ENCODE measurements around the gene LIPC.

Gene LIPC

DNA sequence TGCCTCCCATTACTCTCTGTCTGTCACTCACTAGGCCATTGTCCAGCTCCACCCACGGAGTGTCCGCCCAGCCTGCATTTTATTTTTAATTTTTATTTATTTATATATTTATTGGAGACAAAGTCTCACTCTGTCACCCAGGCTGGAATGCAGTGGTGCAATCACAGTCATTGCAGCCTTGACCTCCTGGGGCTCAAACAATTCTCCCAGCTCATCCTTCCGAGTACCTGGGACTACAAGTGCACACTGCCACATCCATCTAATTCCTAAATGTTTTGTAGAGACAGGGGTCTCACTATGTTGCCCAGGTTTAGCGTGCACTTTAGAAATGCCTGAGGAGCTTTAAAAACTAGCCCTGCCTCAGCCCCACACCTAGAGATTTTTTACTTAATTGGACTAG, 141.5 kb downstream of the LIPC start:
- H3K9me2 ChIP-seq (replicated peaks; ENCODE audit: insufficient read depth, low read length), result no peaks in the 10 kb centered on the region

DNA sequence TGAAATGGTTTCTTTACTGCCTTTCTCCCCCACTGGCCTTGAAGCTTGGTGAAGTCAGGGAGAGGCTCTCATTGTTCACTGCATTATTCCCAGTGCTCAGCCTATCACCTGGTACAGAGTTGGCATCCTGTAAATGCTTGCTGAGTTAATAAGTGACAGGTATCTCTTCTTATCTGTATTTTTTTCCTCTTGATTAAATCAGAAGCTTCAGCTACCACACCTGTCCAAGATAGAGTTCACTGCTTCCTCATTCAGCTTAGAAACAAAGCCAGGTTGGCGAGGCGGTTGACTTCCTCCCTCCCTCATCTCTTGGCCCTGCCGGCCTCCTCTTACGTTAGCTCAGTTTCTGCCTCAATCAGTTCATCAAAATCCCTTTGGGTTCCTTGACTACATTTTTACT, 142.8 kb downstream of the LIPC start:
- no peak for TF ChIP-seq EZH2phosphoT487 (conservative IDR thresholded peaks at IDR 0.05; ENCODE audit: low read length)
- TF ChIP-seq, protein P1, sequence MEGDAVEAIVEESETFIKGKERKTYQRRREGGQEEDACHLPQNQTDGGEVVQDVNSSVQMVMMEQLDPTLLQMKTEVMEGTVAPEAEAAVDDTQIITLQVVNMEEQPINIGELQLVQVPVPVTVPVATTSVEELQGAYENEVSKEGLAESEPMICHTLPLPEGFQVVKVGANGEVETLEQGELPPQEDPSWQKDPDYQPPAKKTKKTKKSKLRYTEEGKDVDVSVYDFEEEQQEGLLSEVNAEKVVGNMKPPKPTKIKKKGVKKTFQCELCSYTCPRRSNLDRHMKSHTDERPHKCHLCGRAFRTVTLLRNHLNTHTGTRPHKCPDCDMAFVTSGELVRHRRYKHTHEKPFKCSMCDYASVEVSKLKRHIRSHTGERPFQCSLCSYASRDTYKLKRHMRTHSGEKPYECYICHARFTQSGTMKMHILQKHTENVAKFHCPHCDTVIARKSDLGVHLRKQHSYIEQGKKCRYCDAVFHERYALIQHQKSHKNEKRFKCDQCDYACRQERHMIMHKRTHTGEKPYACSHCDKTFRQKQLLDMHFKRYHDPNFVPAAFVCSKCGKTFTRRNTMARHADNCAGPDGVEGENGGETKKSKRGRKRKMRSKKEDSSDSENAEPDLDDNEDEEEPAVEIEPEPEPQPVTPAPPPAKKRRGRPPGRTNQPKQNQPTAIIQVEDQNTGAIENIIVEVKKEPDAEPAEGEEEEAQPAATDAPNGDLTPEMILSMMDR (IDR thresholded peaks at IDR 0.05; ENCODE audit: insufficient read depth, low read length, poor library complexity, severe bottlenecking), result no peak

More for the DNA sequence above, 141.5 kb downstream of the LIPC start:
- H3K9ac ChIP-seq (ENCODE audit: low read length), result no peak overlapping the region
- H3K4me2 ChIP-seq (ENCODE audit: low read depth, low read length, poor library complexity, severe bottlenecking), result no peak overlapping the region
- H3K4me3 ChIP-seq (ENCODE audit: insufficient read depth, low read length, poor library complexity, severe bottlenecking), result no peak overlapping the region
- no peaks in the 10 kb centered on the region for H3K36me3 ChIP-seq (ENCODE audit: low read length)
- no peaks in the 10 kb centered on the region for H3K79me2 ChIP-seq (ENCODE audit: insufficient read depth, low read length)
- H3K9me3 ChIP-seq (ENCODE audit: insufficient read depth, low read length), result no peaks in the 10 kb centered on the region
- H2AFZ ChIP-seq (ENCODE audit: low read depth, low read length, severe bottlenecking), result no peak overlapping the region
- H3F3A ChIP-seq (ENCODE audit: insufficient read depth), result no peaks in the 10 kb centered on the region
- no peaks in the 10 kb centered on the region for H3K27me3 ChIP-seq (ENCODE audit: low read length)
- H4K20me1 ChIP-seq (ENCODE audit: low read depth, low read length), result no peaks in the 10 kb centered on the region
- H3K27ac ChIP-seq (ENCODE audit: low read depth, low read length), result no peak overlapping the region
- TF ChIP-seq, protein P1 (IDR thresholded peaks at IDR 0.05; ENCODE audit: insufficient read depth, low read length, poor library complexity, severe bottlenecking), result no peak
- TF ChIP-seq EZH2phosphoT487 (conservative IDR thresholded peaks at IDR 0.05; ENCODE audit: low read length), result no peak

DNA sequence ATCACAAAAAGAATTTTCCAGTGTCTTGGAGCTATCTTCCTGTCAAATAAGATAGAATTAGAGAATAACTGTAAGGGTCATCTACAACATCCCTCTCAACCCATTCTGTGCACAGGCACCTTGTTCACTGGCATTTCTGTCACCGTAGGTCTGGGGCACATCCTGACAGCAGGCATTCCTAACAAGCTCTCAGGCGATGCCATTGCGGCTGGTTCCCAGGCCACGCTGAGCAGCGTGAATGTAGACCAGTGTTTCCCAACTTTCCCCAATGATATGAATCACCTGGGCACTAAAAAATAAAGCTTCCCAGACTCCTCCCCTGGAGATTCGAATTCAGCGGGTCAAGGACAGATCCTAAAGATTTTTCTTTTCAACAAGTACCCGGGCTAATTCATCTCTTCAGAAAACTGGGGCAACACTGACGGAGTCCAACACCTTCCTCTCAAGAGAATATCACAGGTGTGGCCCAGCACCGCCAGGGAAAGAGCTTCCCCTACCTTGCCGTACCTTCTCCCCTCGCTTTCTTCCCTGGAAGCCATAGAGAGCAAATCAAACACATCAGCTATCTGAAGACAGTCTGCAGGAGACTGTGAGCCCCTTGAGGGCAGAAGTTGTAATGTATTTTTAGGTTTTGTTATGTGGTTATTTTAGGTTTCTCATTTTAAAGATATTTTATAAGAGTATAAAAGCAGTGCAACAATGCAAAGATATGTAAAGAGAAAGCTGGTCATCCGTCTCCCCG, 143.4 kb downstream of the LIPC start:
- no peak overlapping the region for H3K4me3 ChIP-seq (ENCODE audit: insufficient read depth, low read length, poor library complexity, severe bottlenecking)
- no peak overlapping the region for H3K9ac ChIP-seq (ENCODE audit: low read length)
- TF ChIP-seq EZH2phosphoT487 (conservative IDR thresholded peaks at IDR 0.05; ENCODE audit: low read length), result no peak
- TF ChIP-seq, protein P1 (IDR thresholded peaks at IDR 0.05; ENCODE audit: insufficient read depth, low read length, poor library complexity, severe bottlenecking), result no peak
- H3K9me2 ChIP-seq (replicated peaks; ENCODE audit: insufficient read depth, low read length), result no peaks in the 10 kb centered on the region
- H3K27me3 ChIP-seq (ENCODE audit: low read length), result no peaks in the 10 kb centered on the region
- H3K4me2 ChIP-seq (ENCODE audit: low read depth, low read length, poor library complexity, severe bottlenecking), result no peak overlapping the region
- no peaks in the 10 kb centered on the region for H3F3A ChIP-seq (ENCODE audit: insufficient read depth)
- H3K36me3 ChIP-seq (ENCODE audit: low read length), result no peaks in the 10 kb centered on the region
- no peaks in the 10 kb centered on the region for H4K20me1 ChIP-seq (ENCODE audit: low read depth, low read length)
- no peak overlapping the region for H3K27ac ChIP-seq (ENCODE audit: low read depth, low read length)
- H2AFZ ChIP-seq (ENCODE audit: low read depth, low read length, severe bottlenecking), result no peak overlapping the region
- H3K79me2 ChIP-seq (ENCODE audit: insufficient read depth, low read length), result no peaks in the 10 kb centered on the region
- no peaks in the 10 kb centered on the region for H3K9me3 ChIP-seq (ENCODE audit: insufficient read depth, low read length)

More for the DNA sequence above, 142.8 kb downstream of the LIPC start:
- Histone ChIP-seq H3K4me3 (ENCODE audit: insufficient read depth, low read length, poor library complexity, severe bottlenecking) (no peak overlapping the region), H3K9ac (ENCODE audit: low read length) (no peak overlapping the region), H2AFZ (ENCODE audit: low read depth, low read length, severe bottlenecking) (no peak overlapping the region), H3K27ac (ENCODE audit: low read depth, low read length) (no peak overlapping the region), H3K9me3 (ENCODE audit: insufficient read depth, low read length) (no peaks in the 10 kb centered on the region), H3K9me2 (replicated peaks; ENCODE audit: insufficient read depth, low read length) (no peaks in the 10 kb centered on the region), H4K20me1 (ENCODE audit: low read depth, low read length) (no peaks in the 10 kb centered on the region), H3K79me2 (ENCODE audit: insufficient read depth, low read length) (no peaks in the 10 kb centered on the region), H3K4me2 (ENCODE audit: low read depth, low read length, poor library complexity, severe bottlenecking) (no peak overlapping the region), H3K36me3 (ENCODE audit: low read length) (no peaks in the 10 kb centered on the region), H3K27me3 (ENCODE audit: low read length) (no peaks in the 10 kb centered on the region), H3F3A (ENCODE audit: insufficient read depth) (no peaks in the 10 kb centered on the region)
